ENCODE data around the gene ZC3HAV1L. TPM values are rescaled to one million over a fixed set of nuclear protein-coding genes. Genes with fewer than 3 reads are reported as not detected.
"Not testable (repeated sequence)": the region's sequence is repeated elsewhere in the genome, so short reads cannot be mapped to it uniquely, and the experiment has no call there.

ZC3HAV1L gene
- total and polyA plus RNA-seq, 10 donors, result 0.08 to 27.7 (median 11.6) TPM

- H3K27me3 ChIP-seq (replicated peaks in 1 of 7), result no peaks in the 10 kb centered on the region
- intact Hi-C loops (cut with DNase I; ENCODE audit: low total_unique reads), result loop anchor here (10.0 kb wide), 1 partner anchor 45 kb away; no protein-coding TSS in a partner anchor
- H3K36me3 ChIP-seq, result peaks cover 0 to 100% (median 93%) of the 10 kb centered on the region in 6 donors
- WGBS, 5 donors, result 94 to 96% (median 95%) methylated on average over 15 of the region's 15 CpGs
- peak overlapping the region in 5 of 8 donors; percentile 2 to 55 (median 51) for H3K27ac ChIP-seq
- no peaks in the 10 kb centered on the region for H3K9me3 ChIP-seq
- no peak for DNase-seq
- TF ChIP-seq POLR2AphosphoS5 (IDR thresholded peaks at IDR 0.05) (peak; percentile 44 to 73 (median 44)), POLR2A (IDR thresholded peaks at IDR 0.05) (no peak), CTCF (IDR thresholded peaks at IDR 0.05 in 8 of 11, conservative IDR thresholded peaks at IDR 0.05 in 3 of 11) (no peak)
- peaks cover under 1 to 81% (median 47%) of the 10 kb centered on the region in 6 donors for H3K4me1 ChIP-seq
- no peak overlapping the region for H3K4me3 ChIP-seq
Observed at GRCh38 chr7:139079861-139080260, 44.0 kb upstream of the ZC3HAV1L start.

- Histone ChIP-seq H3K27ac (peak overlapping the region in 4 of 8 donors; percentile 22 to 53 (median 40)), H3K4me1 (peaks cover 5 to 81% (median 49%) of the 10 kb centered on the region in 6 donors), H3K4me3 (no peak overlapping the region), H3K9me3 (no peaks in the 10 kb centered on the region), H3K36me3 (peaks cover 0 to 100% (median 89%) of the 10 kb centered on the region in 6 donors), H3K27me3 (replicated peaks in 1 of 7) (no peaks in the 10 kb centered on the region)
- 23 to 58% (median 50%) methylated on average over 1 of the region's 1 CpG for WGBS, 5 donors
- no peak for TF ChIP-seq POLR2A (IDR thresholded peaks at IDR 0.05)
- TF ChIP-seq CTCF (IDR thresholded peaks at IDR 0.05 in 8 of 11, conservative IDR thresholded peaks at IDR 0.05 in 3 of 11), result no peak
- peak in 2 of 3 donors; percentile 18 to 38 for TF ChIP-seq POLR2AphosphoS5 (IDR thresholded peaks at IDR 0.05)
- intact Hi-C loops (cut with DNase I; ENCODE audit: low total_unique reads), result loop anchor here (10.0 kb wide), 1 partner anchor 46 kb away; no protein-coding TSS in a partner anchor
- DNase-seq, result no peak
Observed at GRCh38 chr7:139078911-139079310, 43.1 kb upstream of the ZC3HAV1L start.

- intact Hi-C loops (cut with DNase I; ENCODE audit: low total_unique reads), result loop anchor here (10.0 kb wide), 1 partner anchor 46 kb away; no protein-coding TSS in a partner anchor
- no peaks in the 10 kb centered on the region for H3K9me3 ChIP-seq
Observed at GRCh38 chr7:139078399-139078798, 42.6 kb upstream of the ZC3HAV1L start.

GRCh38 chr7:139077706-139078105, 41.9 kb upstream of the ZC3HAV1L start:
- Histone ChIP-seq H3K36me3 (peaks cover 0 to 100% (median 90%) of the 10 kb centered on the region in 6 donors), H3K27ac (peak overlapping the region in 2 of 8 donors; percentile 2 to 53), H3K4me1 (peaks cover 5 to 81% (median 55%) of the 10 kb centered on the region in 6 donors)
- intact Hi-C loops (cut with DNase I; ENCODE audit: low total_unique reads), result loop anchor here (10.0 kb wide), 1 partner anchor 47 kb away; no protein-coding TSS in a partner anchor
- H3K27me3 ChIP-seq (replicated peaks in 1 of 7); H3K4me3 ChIP-seq; DNase-seq; H3K9me3 ChIP-seq: not testable (repeated sequence)
- WGBS, 5 donors, result 78 to 86% (median 82%) methylated on average over 5 of the region's 5 CpGs

More at GRCh38 chr7:139078399-139078798, 42.6 kb upstream of the ZC3HAV1L start:
- no peaks in the 10 kb centered on the region for H3K27me3 ChIP-seq (replicated peaks in 1 of 7)
- peaks cover 5 to 81% (median 49%) of the 10 kb centered on the region in 6 donors for H3K4me1 ChIP-seq
- 89 to 98% (median 96%) methylated on average over 1 of the region's 1 CpG for WGBS, 5 donors
- H3K27ac ChIP-seq, result peak overlapping the region in 3 of 8 donors; percentile 22 to 53 (median 29)
- peaks cover 0 to 100% (median 89%) of the 10 kb centered on the region in 6 donors for H3K36me3 ChIP-seq
- TF ChIP-seq POLR2AphosphoS5 (IDR thresholded peaks at IDR 0.05) (no peak), POLR2A (IDR thresholded peaks at IDR 0.05) (no peak), CTCF (IDR thresholded peaks at IDR 0.05 in 8 of 11, conservative IDR thresholded peaks at IDR 0.05 in 3 of 11) (no peak)
- DNase-seq, result no peak
- no peak overlapping the region for H3K4me3 ChIP-seq
